Thymus (tissue), 11 donors: ENCODE data around the gene SLC6A8. TPM values are rescaled to one million over a fixed set of nuclear protein-coding genes. Genes with fewer than 3 reads are reported as not detected.
"Not testable (repeated sequence)": the region's sequence is repeated elsewhere in the genome, so short reads cannot be mapped to it uniquely, and the experiment has no call there.

Experiments
- DNase-seq, 9 donors: peaks; one replicate each; pipeline ENCODE4 v3.0.0-alpha.2; 2013; ENCODE audit warnings: low spot score in 9 of 9, low read depth in 6 of 9, missing footprints in 1 of 9
- H3K27ac ChIP-seq, 2 donors: one replicate each; pipeline ENCODE4 v1.5.1; 2013; ENCODE audit warnings: control low read depth in 1 of 2, low read depth in 1 of 2, low read length in 1 of 2, mild to moderate bottlenecking in 1 of 2, moderate library complexity in 1 of 2
- H3K27me3 ChIP-seq, 2 donors: one replicate each; pipeline ENCODE4 v1.5.1; 2013; ENCODE audit warnings: low read length in 1 of 2; ENCODE audit not compliant: control insufficient read depth in 2 of 2, insufficient read depth in 1 of 2
- H3K36me3 ChIP-seq, 2 donors: one replicate each; pipeline ENCODE4 v1.5.1; 2013; ENCODE audit warnings: low read length in 1 of 2, mild to moderate bottlenecking in 1 of 2, moderate library complexity in 1 of 2; ENCODE audit not compliant: control insufficient read depth in 2 of 2, insufficient read depth in 2 of 2
- H3K4me1 ChIP-seq, 2 donors: one replicate each; pipeline ENCODE4 v1.5.1; 2013; ENCODE audit warnings: low read length in 2 of 2; ENCODE audit not compliant: control insufficient read depth in 2 of 2, insufficient read depth in 2 of 2
- H3K4me3 ChIP-seq, 2 donors: one replicate each; pipeline ENCODE4 v1.5.1; 2013; ENCODE audit warnings: low read length in 2 of 2, control low read depth in 1 of 2, mild to moderate bottlenecking in 1 of 2
- H3K9me3 ChIP-seq, 2 donors: one replicate each; pipeline ENCODE4 v1.5.1; 2013; ENCODE audit warnings: low read length in 1 of 2, mild to moderate bottlenecking in 1 of 2; ENCODE audit not compliant: control insufficient read depth in 2 of 2, insufficient read depth in 1 of 2
- WGBS: extraction: QIAGEN DNeasy Blood & Tissue Kit; methylation state at CpG from one replicate; pipeline ENCODE4 v1.1.7; 2013; 5-methylcytosine and 5-hydroxymethylcytosine counted together
- polyA plus RNA-seq: library from polyadenylated mRNA; stranded (reverse); fragments of 200-250 nt; gene quantifications from one replicate; pipeline ENCODE4 v1.2.3, GENCODE V29; 2013
- total RNA-seq: library from RNA; stranded (reverse); fragments of 120-200 nt; gene quantifications from one replicate; pipeline ENCODE4 v1.2.4, GENCODE V29; 2013
- donor health status: healthy.

SLC6A8 gene
- total and polyA plus RNA-seq, 2 donors: 5.5 to 18.2 TPM

DNA sequence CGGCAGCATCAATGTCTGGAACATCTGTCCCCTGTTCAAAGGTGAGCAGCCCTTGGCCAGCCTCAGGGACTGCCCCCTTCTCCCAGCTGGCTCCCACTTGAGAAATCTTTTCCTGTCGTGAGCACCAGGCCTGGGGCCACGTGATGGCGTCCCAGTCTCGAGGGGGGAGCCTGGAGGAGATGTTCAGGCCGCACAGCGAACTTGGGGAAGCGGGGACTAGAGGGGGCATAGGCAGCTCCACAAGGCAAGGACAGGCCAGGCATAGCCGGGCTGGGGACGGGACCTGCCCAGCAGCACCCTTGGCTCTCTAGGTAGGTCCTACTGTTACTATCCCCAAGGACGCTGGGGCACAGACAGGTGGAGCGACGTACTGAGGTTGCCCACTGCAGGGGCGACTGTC, 2.7 kb downstream of the SLC6A8 start:
- 88% methylated on average over 14 of the region's 14 CpGs for WGBS
- Histone ChIP-seq H3K36me3 (peaks cover 0 to 4% of the 10 kb centered on the region in 2 donors), H3K27me3 (peaks cover 11 to 48% of the 10 kb centered on the region in 2 donors), H3K4me1 (peaks cover 0 to 2% of the 10 kb centered on the region in 2 donors), H3K9me3 (peaks cover 0 to 3% of the 10 kb centered on the region in 2 donors), H3K27ac (no peak overlapping the region), H3K4me3 (no peak overlapping the region)
- no peak for DNase-seq

DNA sequence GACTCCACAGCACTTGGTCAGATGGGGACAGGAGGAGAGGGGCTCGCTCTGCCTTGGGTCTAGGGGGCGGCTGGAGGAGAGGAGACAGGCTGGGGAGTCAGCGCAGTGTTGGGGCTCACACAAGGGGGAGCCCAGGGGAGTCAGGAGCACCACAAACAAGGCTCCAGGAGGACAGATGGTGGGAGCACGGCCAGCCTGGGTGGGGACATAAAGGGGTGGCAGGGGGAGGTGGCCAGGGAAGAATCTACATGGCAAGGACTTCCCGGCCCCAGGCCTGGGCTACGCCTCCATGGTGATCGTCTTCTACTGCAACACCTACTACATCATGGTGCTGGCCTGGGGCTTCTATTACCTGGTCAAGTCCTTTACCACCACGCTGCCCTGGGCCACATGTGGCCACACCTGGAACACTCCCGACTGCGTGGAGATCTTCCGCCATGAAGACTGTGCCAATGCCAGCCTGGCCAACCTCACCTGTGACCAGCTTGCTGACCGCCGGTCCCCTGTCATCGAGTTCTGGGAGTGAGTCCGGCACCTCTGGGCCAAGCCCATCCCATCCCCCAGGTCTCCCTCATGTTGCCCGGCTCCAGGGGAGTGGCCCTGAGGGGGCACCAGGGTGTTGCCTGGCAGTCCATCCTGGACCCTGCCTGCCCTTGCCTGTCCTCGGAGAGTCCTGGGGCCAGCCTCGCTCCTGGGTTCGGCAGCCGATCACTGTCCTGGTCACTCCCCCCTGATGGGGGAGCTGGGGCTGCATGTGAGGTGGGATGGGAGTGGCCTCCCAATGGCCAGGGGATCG, 3.5 kb downstream of the SLC6A8 start:
- H3K27me3 ChIP-seq: peaks cover 11 to 41% of the 10 kb centered on the region in 2 donors
- not testable (repeated sequence) for H3K4me3 ChIP-seq, H3K36me3 ChIP-seq, H3K9me3 ChIP-seq, H3K4me1 ChIP-seq, H3K27ac ChIP-seq, DNase-seq
- WGBS: 92% methylated on average over 21 of the region's 21 CpGs

GRCh38 chrX:153692003-153692402, 4.3 kb downstream of the SLC6A8 start:
- DNase-seq: no peak
- no peak overlapping the region for H3K4me3 ChIP-seq
- peaks cover 0 to 3% of the 10 kb centered on the region in 2 donors for H3K9me3 ChIP-seq
- H3K27ac ChIP-seq: no peak overlapping the region
- WGBS: 86% methylated on average over 4 of the region's 4 CpGs
- H3K36me3 ChIP-seq: peaks cover 0 to 4% of the 10 kb centered on the region in 2 donors
- H3K27me3 ChIP-seq: peaks cover 6 to 33% of the 10 kb centered on the region in 2 donors
- H3K4me1 ChIP-seq: peaks cover 0 to 2% of the 10 kb centered on the region in 2 donors

DNA sequence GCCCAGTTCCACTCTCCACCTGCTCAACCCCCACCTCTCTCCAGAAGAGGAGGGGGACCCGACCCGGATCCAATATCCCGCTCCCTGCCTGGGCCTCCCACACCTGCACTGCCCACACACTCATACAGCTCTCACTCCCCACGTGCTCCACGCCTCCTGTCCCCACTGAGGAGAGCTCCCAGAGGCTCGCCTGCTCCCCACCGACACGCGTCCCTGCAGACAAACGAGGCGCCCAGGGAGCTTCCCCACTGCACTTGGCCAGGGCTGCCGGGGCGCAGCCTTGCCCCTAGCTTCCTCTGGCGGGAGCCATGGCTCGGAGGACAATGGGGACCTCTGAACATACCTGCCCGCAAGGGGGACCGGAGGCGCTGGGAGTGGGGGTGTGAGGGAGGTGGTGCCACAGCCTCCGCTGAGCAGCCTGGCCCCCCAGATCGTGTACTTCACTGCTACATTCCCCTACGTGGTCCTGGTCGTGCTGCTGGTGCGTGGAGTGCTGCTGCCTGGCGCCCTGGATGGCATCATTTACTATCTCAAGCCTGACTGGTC, 5.0 kb downstream of the SLC6A8 start:
- peaks cover 4% of the 10 kb centered on the region in 2 donors for H3K36me3 ChIP-seq
- no peak overlapping the region for H3K27ac ChIP-seq
- no peak for DNase-seq
- H3K27me3 ChIP-seq: peaks cover 6 to 27% of the 10 kb centered on the region in 2 donors
- no peaks in the 10 kb centered on the region for H3K4me1 ChIP-seq
- no peak overlapping the region for H3K4me3 ChIP-seq
- H3K9me3 ChIP-seq: peaks cover 0 to 3% of the 10 kb centered on the region in 2 donors
- 80% methylated on average over 24 of the region's 24 CpGs for WGBS

DNA sequence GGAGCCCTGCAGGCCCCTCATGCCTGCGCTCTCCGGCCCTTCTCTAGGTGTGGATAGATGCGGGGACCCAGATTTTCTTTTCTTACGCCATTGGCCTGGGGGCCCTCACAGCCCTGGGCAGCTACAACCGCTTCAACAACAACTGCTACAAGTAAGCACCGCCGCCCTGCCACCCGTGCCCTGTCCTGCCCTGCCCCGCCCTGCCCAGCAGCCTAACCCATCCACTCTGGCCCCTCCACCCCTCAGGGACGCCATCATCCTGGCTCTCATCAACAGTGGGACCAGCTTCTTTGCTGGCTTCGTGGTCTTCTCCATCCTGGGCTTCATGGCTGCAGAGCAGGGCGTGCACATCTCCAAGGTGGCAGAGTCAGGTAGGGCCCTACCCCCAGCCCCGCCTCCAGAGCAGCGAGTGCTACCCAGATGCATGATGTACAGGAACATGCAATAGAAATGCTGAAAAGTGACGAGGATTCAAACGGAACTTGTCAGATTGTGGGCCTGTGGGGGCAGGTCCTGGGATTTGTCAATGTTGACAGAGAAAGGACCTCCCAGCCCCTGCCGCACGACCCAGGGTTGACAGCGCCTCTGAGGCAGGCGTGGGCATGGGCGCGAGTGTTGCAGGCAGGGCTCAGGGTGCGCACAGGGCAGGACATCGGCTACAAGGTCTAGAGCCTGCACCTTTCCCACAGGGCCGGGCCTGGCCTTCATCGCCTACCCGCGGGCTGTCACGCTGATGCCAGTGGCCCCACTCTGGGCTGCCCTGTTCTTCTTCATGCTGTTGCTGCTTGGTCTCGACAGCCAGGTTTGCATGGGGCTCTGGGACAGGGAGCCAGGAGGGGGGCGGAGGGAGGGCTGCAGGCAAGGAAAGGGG, 5.7 kb downstream of the SLC6A8 start:
- 93% methylated on average over 31 of the region's 31 CpGs for WGBS
- Histone ChIP-seq H3K27me3 (peaks cover 6 to 27% of the 10 kb centered on the region in 2 donors), H3K27ac (no peak overlapping the region), H3K4me1 (no peaks in the 10 kb centered on the region), H3K36me3 (peaks cover 4 to 6% of the 10 kb centered on the region in 2 donors), H3K4me3 (no peak overlapping the region), H3K9me3 (peaks cover 0 to 3% of the 10 kb centered on the region in 2 donors)
- no peak for DNase-seq

- not testable (repeated sequence) for H3K9me3 ChIP-seq, H3K4me1 ChIP-seq, DNase-seq, H3K27ac ChIP-seq, H3K4me3 ChIP-seq
- WGBS: 97% methylated on average over 16 of the region's 16 CpGs
- peaks cover 6 to 25% of the 10 kb centered on the region in 2 donors for H3K27me3 ChIP-seq
- H3K36me3 ChIP-seq: peaks cover 4 to 13% of the 10 kb centered on the region in 2 donors
Measured at GRCh38 chrX:153694256-153694655, 6.5 kb downstream of the SLC6A8 start.

DNA sequence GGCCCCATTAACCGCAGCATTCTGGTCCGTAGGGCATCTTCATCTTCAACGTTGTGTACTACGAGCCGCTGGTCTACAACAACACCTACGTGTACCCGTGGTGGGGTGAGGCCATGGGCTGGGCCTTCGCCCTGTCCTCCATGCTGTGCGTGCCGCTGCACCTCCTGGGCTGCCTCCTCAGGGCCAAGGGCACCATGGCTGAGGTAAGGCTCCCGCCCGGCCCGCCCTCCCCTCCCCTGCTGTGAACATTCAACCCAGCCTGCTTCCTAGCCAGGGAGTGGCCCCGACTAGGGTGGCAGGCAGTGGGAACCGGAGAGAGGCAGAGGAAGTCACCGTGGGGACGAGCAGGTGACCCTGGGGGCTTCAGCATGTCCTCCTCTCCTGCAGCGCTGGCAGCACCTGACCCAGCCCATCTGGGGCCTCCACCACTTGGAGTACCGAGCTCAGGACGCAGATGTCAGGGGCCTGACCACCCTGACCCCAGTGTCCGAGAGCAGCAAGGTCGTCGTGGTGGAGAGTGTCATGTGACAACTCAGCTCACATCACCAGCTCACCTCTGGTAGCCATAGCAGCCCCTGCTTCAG, 7.1 kb downstream of the SLC6A8 start:
- WGBS: 96% methylated on average over 23 of the region's 23 CpGs
- Histone ChIP-seq H3K4me3 (no peak overlapping the region), H3K27ac (no peak overlapping the region), H3K9me3 (no peaks in the 10 kb centered on the region), H3K27me3 (peaks cover 1 to 19% of the 10 kb centered on the region in 2 donors), H3K36me3 (peaks cover 4 to 16% of the 10 kb centered on the region in 2 donors), H3K4me1 (no peaks in the 10 kb centered on the region)
- no peak for DNase-seq

DNA sequence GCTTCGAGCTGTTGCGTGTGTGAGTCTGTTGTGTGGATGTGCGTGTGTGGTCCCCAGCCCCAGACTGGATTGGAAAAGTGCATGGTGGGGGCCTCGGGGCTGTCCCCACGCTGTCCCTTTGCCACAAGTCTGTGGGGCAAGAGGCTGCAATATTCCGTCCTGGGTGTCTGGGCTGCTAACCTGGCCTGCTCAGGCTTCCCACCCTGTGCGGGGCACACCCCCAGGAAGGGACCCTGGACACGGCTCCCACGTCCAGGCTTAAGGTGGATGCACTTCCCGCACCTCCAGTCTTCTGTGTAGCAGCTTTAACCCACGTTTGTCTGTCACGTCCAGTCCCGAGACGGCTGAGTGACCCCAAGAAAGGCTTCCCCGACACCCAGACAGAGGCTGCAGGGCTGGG, 8.4 kb downstream of the SLC6A8 start:
- 96% methylated on average over 15 of the region's 15 CpGs for WGBS
- no peaks in the 10 kb centered on the region for H3K9me3 ChIP-seq
- H3K4me1 ChIP-seq: no peaks in the 10 kb centered on the region
- no peak overlapping the region for H3K4me3 ChIP-seq
- DNase-seq: no peak
- H3K27ac ChIP-seq: no peak overlapping the region
- peaks cover 0 to 6% of the 10 kb centered on the region in 2 donors for H3K27me3 ChIP-seq
- H3K36me3 ChIP-seq: peaks cover 9 to 22% of the 10 kb centered on the region in 2 donors
